C4-2B (cell line): ENCODE data around the gene IER3.

ENCODE experiments used
- H3K27ac ChIP-seq: fragments of 450-650 bp; 2 replicates; pipeline ENCODE4 v1.5.1; 2017
- CTCF ChIP-seq: fragments of 450-650 bp; conservative IDR thresholded peaks from 2 replicates; pipeline ENCODE4 v1.5.1; 2017; ENCODE audit warnings: mild to moderate bottlenecking
- ZFX ChIP-seq: fragments of 450-650 bp; IDR thresholded peaks from 2 replicates; pipeline ENCODE4 v1.6.1; 2017

The IER3 gene

DNA sequence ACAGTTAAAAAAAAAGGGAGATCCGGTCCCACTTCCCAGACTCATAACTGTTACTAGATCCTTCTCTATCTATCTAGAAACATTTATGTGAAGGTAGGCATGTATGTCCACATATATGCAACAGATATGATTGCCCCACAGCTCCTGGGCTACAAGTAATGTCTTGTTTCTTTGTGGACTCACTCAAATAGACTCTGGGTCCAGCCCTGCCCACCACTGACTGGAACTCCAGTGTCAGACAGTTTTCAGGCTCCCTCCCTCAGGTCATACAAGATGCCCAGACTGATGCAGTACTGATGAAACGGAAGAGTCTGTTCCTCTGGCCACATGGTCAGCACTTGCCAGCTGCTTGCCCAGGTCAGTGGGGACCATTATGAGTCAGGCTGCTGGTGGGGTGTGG is 30.8 kb upstream of the IER3 start:
- no peak for TF ChIP-seq ZFX
- no peak for TF ChIP-seq CTCF
- no peak overlapping the region for H3K27ac ChIP-seq

DNA sequence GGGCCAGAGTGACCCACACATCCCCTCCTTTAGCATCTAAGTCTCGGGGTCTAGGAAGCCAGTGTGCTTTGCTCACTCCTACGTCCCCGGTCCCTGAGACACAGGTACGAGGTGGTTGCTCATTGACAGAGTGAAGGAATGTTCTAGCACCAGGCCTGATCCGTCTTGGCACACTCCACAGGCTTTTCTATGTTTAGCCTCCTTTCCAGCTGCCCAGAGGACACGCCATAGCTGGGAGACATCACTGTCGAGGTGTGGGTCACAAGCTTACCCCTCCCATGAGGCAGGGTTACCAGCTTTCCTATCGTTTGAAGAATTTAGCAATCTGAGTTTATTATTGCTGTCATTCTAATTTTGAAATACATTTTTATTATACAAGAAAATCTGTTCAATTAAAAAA is 30.4 kb upstream of the IER3 start:
- no peak overlapping the region for H3K27ac ChIP-seq
- TF ChIP-seq ZFX (no peak), CTCF (no peak)

DNA sequence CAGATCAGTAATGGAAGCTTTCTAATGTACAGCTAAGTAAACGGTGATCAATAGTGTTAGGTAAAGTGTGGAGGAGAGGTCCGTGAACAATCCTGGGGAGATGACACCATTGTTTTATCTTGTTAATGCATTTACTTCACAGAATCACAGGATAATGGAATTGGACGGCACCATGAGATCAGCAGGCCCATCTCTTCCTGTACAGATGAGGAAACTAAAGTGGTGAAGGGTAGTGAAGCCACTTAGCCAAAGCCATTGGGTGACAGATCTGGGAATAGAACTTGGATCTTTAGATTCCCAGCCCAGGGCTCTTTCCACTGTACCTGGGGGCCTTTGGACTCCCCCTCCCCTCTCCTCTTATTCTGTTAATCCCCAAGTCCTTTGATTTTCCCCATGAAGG is 26.2 kb upstream of the IER3 start:
- TF ChIP-seq CTCF (no peak), ZFX (no peak)
- H3K27ac ChIP-seq: no peak overlapping the region

- no peak overlapping the region for H3K27ac ChIP-seq
- TF ChIP-seq CTCF (no peak), ZFX (no peak)
Measured at GRCh38 chr6:30769853-30770524, 25.6 kb upstream of the IER3 start.

- no peak overlapping the region for H3K27ac ChIP-seq
- no peak for TF ChIP-seq CTCF
- no peak for TF ChIP-seq ZFX
Measured at GRCh38 chr6:30769088-30769852, 24.9 kb upstream of the IER3 start.

- H3K27ac ChIP-seq: no peak overlapping the region
- TF ChIP-seq ZFX: no peak
- TF ChIP-seq CTCF: no peak
Measured at GRCh38 chr6:30768634-30769087, 24.3 kb upstream of the IER3 start.

GRCh38 chr6:30767944-30768301 is 23.6 kb upstream of the IER3 start:
- no peak for TF ChIP-seq CTCF
- no peak overlapping the region for H3K27ac ChIP-seq
